HG02973 (cell line): ENCODE results near the gene EZH1.
"Not testable (repeated sequence)": the region's sequence is repeated elsewhere in the genome, so short reads cannot be mapped to it uniquely, and the experiment has no call there.

ENCODE experiments used
- ATAC-seq: cut with Tn5 transposase; IDR thresholded peaks from one replicate; pipeline ENCODE4 v1.9.1; 2021; ENCODE audit warnings: moderate library complexity; ENCODE audit not compliant: unreplicated experiment

The EZH1 gene

GRCh38 chr17:42773290-42774035 is 28.6 kb upstream of the EZH1 start, which contains the start of gene VPS25:
Gene VPS25 (plus strand): TSS chr17:42773449. CDS start chr17:42773476, 27 bp downstream.
- ATAC-seq: peak; percentile 71

- no peak for ATAC-seq
These were observed 28.1 kb upstream of the EZH1 start for GRCh38 chr17:42772945-42773289.

DNA sequence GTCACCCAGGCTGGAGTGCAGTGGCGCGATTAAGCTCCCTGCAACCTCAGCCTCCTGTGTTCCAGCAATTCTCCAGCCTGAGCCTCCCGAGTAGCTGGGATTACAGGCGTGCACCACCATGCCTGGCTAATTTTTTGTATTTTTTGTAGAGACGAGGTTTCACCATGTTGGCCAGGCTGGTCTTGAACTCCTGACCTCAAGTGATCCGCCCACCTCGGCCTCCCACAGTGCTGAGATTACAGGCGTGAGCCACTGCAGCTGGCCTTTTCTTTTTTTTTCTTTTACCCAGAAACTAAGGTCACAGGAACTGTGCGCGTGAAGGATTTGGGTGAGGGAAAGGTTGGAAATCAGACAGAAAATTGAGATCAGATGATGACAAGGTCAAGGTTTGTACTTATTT is 25.1 kb upstream of the EZH1 start:
- not testable (repeated sequence) for ATAC-seq

- not testable (repeated sequence) for ATAC-seq
These were observed 23.2 kb upstream of the EZH1 start for GRCh38 chr17:42768006-42768405.

GRCh38 chr17:42767512-42767911 is 22.7 kb upstream of the EZH1 start:
- no peak for ATAC-seq

GRCh38 chr17:42766124-42766523 is 21.3 kb upstream of the EZH1 start:
- no peak for ATAC-seq

GRCh38 chr17:42761638-42762037 is 16.8 kb upstream of the EZH1 start:
- no peak for ATAC-seq

DNA sequence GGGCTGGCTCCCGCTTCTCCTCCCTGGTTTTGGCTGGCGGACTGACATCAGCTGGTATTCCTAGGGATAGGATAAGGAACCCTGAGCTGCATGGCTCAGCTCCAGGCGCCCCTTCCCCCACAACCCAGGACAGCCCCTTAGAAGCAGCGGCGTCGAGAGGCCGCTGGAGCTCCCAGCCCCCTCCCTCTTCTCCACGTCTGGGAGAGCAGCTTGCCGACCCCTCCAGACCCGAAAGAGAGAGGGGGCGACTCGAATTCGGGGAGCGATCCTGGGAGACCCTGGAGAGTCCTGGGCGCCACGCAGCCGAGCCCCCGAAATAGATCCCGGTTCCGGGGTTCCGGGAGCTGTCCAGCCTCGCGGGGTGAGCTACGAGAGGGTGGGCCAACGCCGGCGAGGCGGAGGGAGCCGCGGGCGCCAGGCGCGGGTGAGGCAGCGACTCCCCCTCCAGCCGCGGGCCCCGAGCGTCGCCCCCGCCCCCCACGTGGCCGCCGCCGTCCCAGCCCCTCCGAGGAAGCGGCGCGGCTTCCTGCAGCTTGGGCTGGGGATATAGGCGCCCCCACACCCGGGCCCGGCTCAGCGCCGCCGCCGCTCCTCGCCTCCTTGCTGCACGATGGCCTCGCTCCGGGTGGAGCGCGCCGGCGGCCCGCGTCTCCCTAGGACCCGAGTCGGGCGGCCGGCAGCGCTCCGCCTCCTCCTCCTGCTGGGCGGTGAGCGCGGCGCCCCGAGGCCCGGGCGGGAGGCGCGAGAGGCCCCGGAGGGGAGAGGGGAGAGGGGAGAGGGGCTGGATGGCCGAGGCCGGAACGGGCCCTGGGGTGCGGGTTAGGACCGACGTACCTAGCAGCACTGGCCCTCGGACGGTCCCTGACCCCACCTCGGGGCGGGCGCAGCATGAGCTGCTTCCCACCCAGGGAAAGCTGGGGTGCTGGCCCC is 16.1 kb upstream of the EZH1 start, which contains the start of gene RAMP2:
Gene RAMP2, plus strand, starts transcription at position 576 of the 930 bp plus-strand sequence. Its CDS starts 35 bp downstream, at position 611.
- ATAC-seq: no peak

- ATAC-seq: no peak
These were observed 15.3 kb upstream of the EZH1 start for GRCh38 chr17:42759982-42760651.

DNA sequence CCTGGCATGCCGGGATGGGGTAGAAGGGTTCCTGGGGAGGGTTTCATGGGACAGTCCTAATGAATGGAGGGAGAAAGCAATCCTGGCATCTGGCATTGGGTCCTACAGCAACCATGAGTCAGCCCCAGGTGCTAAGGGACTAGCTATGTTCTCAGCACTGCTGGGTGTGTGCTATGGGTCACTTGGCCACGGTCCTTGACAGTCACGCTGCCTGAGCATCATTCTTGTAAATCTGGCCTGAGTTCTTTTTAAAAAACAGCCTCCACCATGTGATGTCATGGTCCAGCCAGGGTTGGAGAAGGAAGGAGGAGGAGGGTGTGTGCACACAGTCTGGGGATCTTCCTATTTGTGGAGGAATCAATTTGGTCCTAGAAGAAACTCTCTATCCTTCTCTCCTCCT is 9.9 kb upstream of the EZH1 start:
- no peak for ATAC-seq

DNA sequence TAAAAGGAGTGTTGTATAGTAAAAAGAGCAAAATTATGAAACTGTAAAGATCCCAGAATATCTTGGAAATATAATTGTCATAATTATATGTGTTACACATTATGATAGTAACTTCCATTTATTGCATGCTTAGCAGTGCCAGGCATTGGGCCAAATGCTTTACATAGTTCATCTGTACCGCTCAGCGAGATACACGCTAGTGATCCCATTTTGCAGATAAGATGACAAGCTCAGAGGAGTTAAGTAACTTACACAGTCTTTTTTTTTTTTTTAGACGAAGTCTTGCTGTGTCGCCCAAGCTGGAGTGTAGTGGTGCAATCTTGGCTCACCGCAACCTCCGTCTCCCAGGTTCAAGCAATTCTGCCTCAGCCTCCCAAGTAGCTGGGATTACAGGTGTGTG is 6.8 kb upstream of the EZH1 start:
- no peak for ATAC-seq

DNA sequence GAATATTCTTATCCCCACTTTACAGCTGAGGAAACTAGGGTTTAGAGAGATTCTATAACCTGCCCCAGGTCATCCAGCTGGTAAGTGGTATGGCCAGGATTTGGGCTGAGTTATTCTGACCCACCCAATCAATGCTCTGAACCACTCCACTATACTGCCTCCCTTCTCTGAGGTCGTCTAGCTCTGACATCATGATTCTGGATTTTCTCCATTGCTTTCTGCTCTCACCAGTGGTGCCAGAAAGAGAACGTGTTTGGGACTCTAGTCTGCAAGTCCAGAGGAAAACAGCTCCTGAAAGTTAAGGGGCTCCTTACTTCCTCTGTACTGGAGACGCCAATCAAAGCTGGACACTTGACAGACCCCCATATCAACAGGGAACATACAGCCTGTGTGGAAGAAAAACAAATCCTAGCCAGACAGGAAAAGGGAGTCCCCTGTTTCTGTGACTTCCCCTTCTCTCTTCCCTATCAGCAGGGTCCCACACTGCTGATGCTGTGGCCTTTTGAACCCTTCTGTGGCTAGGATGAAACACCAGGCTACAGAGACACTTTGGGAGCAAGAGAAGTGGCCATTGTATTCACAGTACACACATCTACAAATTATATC is 6.0 kb upstream of the EZH1 start:
- ATAC-seq: no peak

- no peak for ATAC-seq
These were observed 4.3 kb upstream of the EZH1 start for GRCh38 chr17:42748908-42749798.

GRCh38 chr17:42748202-42748907 is 3.5 kb upstream of the EZH1 start:
- ATAC-seq: no peak

GRCh38 chr17:42744283-42744805 is 496 bp downstream of the EZH1 start:
- ATAC-seq: peak; percentile 35

GRCh38 chr17:42743595-42744282 is 1.1 kb downstream of the EZH1 start:
- no peak for ATAC-seq

GRCh38 chr17:42742916-42743315 is 1.9 kb downstream of the EZH1 start:
- ATAC-seq: not testable (repeated sequence)

DNA sequence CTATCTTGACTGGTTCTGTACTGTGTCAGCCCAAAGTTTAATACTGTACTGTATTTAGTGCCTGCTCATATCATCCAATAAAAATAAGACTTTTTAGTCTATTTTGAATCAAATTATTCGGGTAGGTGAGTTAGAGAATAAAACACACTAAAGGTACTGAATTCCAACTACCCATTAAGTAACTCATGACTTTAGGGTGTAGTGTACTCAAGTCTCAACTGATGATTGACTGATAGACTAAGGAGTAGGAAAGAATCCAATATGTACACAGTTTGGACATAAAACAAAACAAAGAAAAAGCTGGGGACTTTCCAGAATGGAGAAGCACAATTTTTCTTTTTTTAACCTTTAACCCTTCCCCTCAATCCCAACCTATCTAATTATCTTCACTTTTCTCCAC is 4.1 kb downstream of the EZH1 start:
- ATAC-seq: no peak
